ENCODE data around the gene TMEM184A.

The TMEM184A gene

GRCh38 chr7:1503390-1503789, 52.6 kb downstream of the TMEM184A start:
- Histone ChIP-seq H3K27ac (ENCODE audit: low read depth, low read length) (peak overlapping the region; percentile 77; the same call in 1 of the 2 replicates), H3K27me3 (ENCODE audit: control insufficient read depth, insufficient read depth, low read length) (no peaks in the 10 kb centered on the region), H3K9me3 (ENCODE audit: control insufficient read depth, insufficient read depth, low read depth, low read length) (no peaks in the 10 kb centered on the region), H3K4me3 (ENCODE audit: low read depth, low read length) (peak overlapping the region; percentile 98), H3K4me1 (ENCODE audit: control insufficient read depth, insufficient read depth, low read length) (peaks cover 6% of the 10 kb centered on the region; the same call in 1 of the 2 replicates), H3K36me3 (ENCODE audit: control insufficient read depth, insufficient read depth, low read length) (peaks cover 40% of the 10 kb centered on the region), H3K9ac (ENCODE audit: low read length) (peak overlapping the region; percentile 90)

GRCh38 chr7:1502845-1503244, 53.2 kb downstream of the TMEM184A start:
- H3K9ac ChIP-seq (ENCODE audit: low read length): peak overlapping the region; percentile 90

GRCh38 chr7:1501487-1502270, 54.3 kb downstream of the TMEM184A start:
- H3K9ac ChIP-seq (ENCODE audit: low read length): no peak overlapping the region
- no peaks in the 10 kb centered on the region for H3K27me3 ChIP-seq (ENCODE audit: control insufficient read depth, insufficient read depth, low read length)
- H3K4me3 ChIP-seq (ENCODE audit: low read depth, low read length): no peak overlapping the region
- no peaks in the 10 kb centered on the region for H3K9me3 ChIP-seq (ENCODE audit: control insufficient read depth, insufficient read depth, low read depth, low read length)
- peaks cover 57% of the 10 kb centered on the region for H3K36me3 ChIP-seq (ENCODE audit: control insufficient read depth, insufficient read depth, low read length)
- H3K27ac ChIP-seq (ENCODE audit: low read depth, low read length): no peak overlapping the region
- H3K4me1 ChIP-seq (ENCODE audit: control insufficient read depth, insufficient read depth, low read length): peaks cover 6% of the 10 kb centered on the region; the same call in 1 of the 2 replicates

More at GRCh38 chr7:1502845-1503244, 53.2 kb downstream of the TMEM184A start:
- Histone ChIP-seq H3K27ac (ENCODE audit: low read depth, low read length) (no peak overlapping the region), H3K9me3 (ENCODE audit: control insufficient read depth, insufficient read depth, low read depth, low read length) (no peaks in the 10 kb centered on the region), H3K36me3 (ENCODE audit: control insufficient read depth, insufficient read depth, low read length) (peaks cover 45% of the 10 kb centered on the region), H3K4me3 (ENCODE audit: low read depth, low read length) (peak overlapping the region; percentile 98), H3K4me1 (ENCODE audit: control insufficient read depth, insufficient read depth, low read length) (peaks cover 6% of the 10 kb centered on the region; the same call in 1 of the 2 replicates), H3K27me3 (ENCODE audit: control insufficient read depth, insufficient read depth, low read length) (no peaks in the 10 kb centered on the region)

GRCh38 chr7:1500064-1500807, 55.8 kb downstream of the TMEM184A start:
- Histone ChIP-seq H3K27ac (ENCODE audit: low read depth, low read length) (no peak overlapping the region), H3K4me1 (ENCODE audit: control insufficient read depth, insufficient read depth, low read length) (no peaks in the 10 kb centered on the region), H3K4me3 (ENCODE audit: low read depth, low read length) (no peak overlapping the region), H3K27me3 (ENCODE audit: control insufficient read depth, insufficient read depth, low read length) (no peaks in the 10 kb centered on the region), H3K9ac (ENCODE audit: low read length) (no peak overlapping the region), H3K9me3 (ENCODE audit: control insufficient read depth, insufficient read depth, low read depth, low read length) (no peaks in the 10 kb centered on the region), H3K36me3 (ENCODE audit: control insufficient read depth, insufficient read depth, low read length) (peaks cover 70% of the 10 kb centered on the region)

- Histone ChIP-seq H3K9me3 (ENCODE audit: control insufficient read depth, insufficient read depth, low read depth, low read length) (no peaks in the 10 kb centered on the region), H3K27me3 (ENCODE audit: control insufficient read depth, insufficient read depth, low read length) (no peaks in the 10 kb centered on the region), H3K4me1 (ENCODE audit: control insufficient read depth, insufficient read depth, low read length) (no peaks in the 10 kb centered on the region), H3K9ac (ENCODE audit: low read length) (no peak overlapping the region), H3K4me3 (ENCODE audit: low read depth, low read length) (no peak overlapping the region), H3K36me3 (ENCODE audit: control insufficient read depth, insufficient read depth, low read length) (peaks cover 74% of the 10 kb centered on the region), H3K27ac (ENCODE audit: low read depth, low read length) (no peak overlapping the region)
These were observed 56.5 kb downstream of the TMEM184A start for GRCh38 chr7:1499367-1500029.

- no peaks in the 10 kb centered on the region for H3K27me3 ChIP-seq (ENCODE audit: control insufficient read depth, insufficient read depth, low read length)
- no peak overlapping the region for H3K4me3 ChIP-seq (ENCODE audit: low read depth, low read length)
- H3K9ac ChIP-seq (ENCODE audit: low read length): no peak overlapping the region
- no peaks in the 10 kb centered on the region for H3K4me1 ChIP-seq (ENCODE audit: control insufficient read depth, insufficient read depth, low read length)
- H3K9me3 ChIP-seq (ENCODE audit: control insufficient read depth, insufficient read depth, low read depth, low read length): no peaks in the 10 kb centered on the region
- no peak overlapping the region for H3K27ac ChIP-seq (ENCODE audit: low read depth, low read length)
- peaks cover 82% of the 10 kb centered on the region for H3K36me3 ChIP-seq (ENCODE audit: control insufficient read depth, insufficient read depth, low read length)
These were observed 57.4 kb downstream of the TMEM184A start for GRCh38 chr7:1498370-1499305.

GRCh38 chr7:1497293-1497927, 58.6 kb downstream of the TMEM184A start:
- Histone ChIP-seq H3K9ac (ENCODE audit: low read length) (no peak overlapping the region), H3K4me1 (ENCODE audit: control insufficient read depth, insufficient read depth, low read length) (no peaks in the 10 kb centered on the region), H3K27ac (ENCODE audit: low read depth, low read length) (no peak overlapping the region), H3K4me3 (ENCODE audit: low read depth, low read length) (no peak overlapping the region), H3K27me3 (ENCODE audit: control insufficient read depth, insufficient read depth, low read length) (no peaks in the 10 kb centered on the region), H3K9me3 (ENCODE audit: control insufficient read depth, insufficient read depth, low read depth, low read length) (no peaks in the 10 kb centered on the region), H3K36me3 (ENCODE audit: control insufficient read depth, insufficient read depth, low read length) (peaks cover 84% of the 10 kb centered on the region)

GRCh38 chr7:1496531-1497292, 59.3 kb downstream of the TMEM184A start:
- peaks cover 84% of the 10 kb centered on the region for H3K36me3 ChIP-seq (ENCODE audit: control insufficient read depth, insufficient read depth, low read length)
- no peak overlapping the region for H3K4me3 ChIP-seq (ENCODE audit: low read depth, low read length)
- no peaks in the 10 kb centered on the region for H3K27me3 ChIP-seq (ENCODE audit: control insufficient read depth, insufficient read depth, low read length)
- H3K9ac ChIP-seq (ENCODE audit: low read length): no peak overlapping the region
- H3K4me1 ChIP-seq (ENCODE audit: control insufficient read depth, insufficient read depth, low read length): no peaks in the 10 kb centered on the region
- H3K27ac ChIP-seq (ENCODE audit: low read depth, low read length): no peak overlapping the region
- no peaks in the 10 kb centered on the region for H3K9me3 ChIP-seq (ENCODE audit: control insufficient read depth, insufficient read depth, low read depth, low read length)

- Histone ChIP-seq H3K4me1 (ENCODE audit: control insufficient read depth, insufficient read depth, low read length) (no peaks in the 10 kb centered on the region), H3K27me3 (ENCODE audit: control insufficient read depth, insufficient read depth, low read length) (no peaks in the 10 kb centered on the region)
These were observed 60.3 kb downstream of the TMEM184A start for GRCh38 chr7:1495564-1496242.

More at GRCh38 chr7:1495564-1496242, 60.3 kb downstream of the TMEM184A start:
- Histone ChIP-seq H3K4me3 (ENCODE audit: low read depth, low read length) (no peak overlapping the region), H3K36me3 (ENCODE audit: control insufficient read depth, insufficient read depth, low read length) (peaks cover 88% of the 10 kb centered on the region), H3K27ac (ENCODE audit: low read depth, low read length) (no peak overlapping the region), H3K9me3 (ENCODE audit: control insufficient read depth, insufficient read depth, low read depth, low read length) (no peaks in the 10 kb centered on the region), H3K9ac (ENCODE audit: low read length) (no peak overlapping the region)

Measured in HUES6 (cell line).